Mammary microvascular endothelial cell (primary cell): ENCODE results near the gene TXNDC2. TPM values are rescaled to one million over a fixed set of nuclear protein-coding genes. Genes with fewer than 3 reads are reported as not detected.

Source experiments
- total RNA-seq: library from RNA; depleted of rRNA; stranded (reverse); fragments of >200 nt; gene quantifications from 2 replicates; pipeline ENCODE4 v1.2.3, GENCODE V29; 2015

TXNDC2 gene
- not detected in 2 replicates for total RNA-seq

GRCh38 chr18:9885170-9886004, at the start of gene TXNDC2:
TSS of gene TXNDC2 (plus strand) at chr18:9885973. CDS start at chr18:9886681, 708 bp downstream.

GRCh38 chr18:9913526-9914333, 28.0 kb downstream of the TXNDC2 start, which contains the start of gene VAPA:
TSS of gene VAPA (plus strand) at chr18:9914016. CDS start at chr18:9914257, 241 bp downstream.

Other genes with a start within 250 kb of the TXNDC2 start
- 24.1 and 27.7 TPM in 2 replicates for gene RAB31, start 177.7 kb upstream of the TXNDC2 start, total RNA-seq
- gene VAPA, start 28.0 kb downstream of the TXNDC2 start, total RNA-seq: 175 and 198 TPM in 2 replicates